Stimulated activated CD4-positive, alpha-beta T cell treated with anti-CD3 and anti-CD28 coated beads, Interleukin-2, amount 100 ng/mL, for 48 hours (primary cell): ENCODE results near the gene ZNF598.
"Not testable (repeated sequence)": the region's sequence is repeated elsewhere in the genome, so short reads cannot be mapped to it uniquely, and the experiment has no call there.

Experiments used
- DNase-seq, 2 donors: peaks; one replicate each; pipeline ENCODE4 v3.0.0-alpha.2; 2020

Gene ZNF598

DNA sequence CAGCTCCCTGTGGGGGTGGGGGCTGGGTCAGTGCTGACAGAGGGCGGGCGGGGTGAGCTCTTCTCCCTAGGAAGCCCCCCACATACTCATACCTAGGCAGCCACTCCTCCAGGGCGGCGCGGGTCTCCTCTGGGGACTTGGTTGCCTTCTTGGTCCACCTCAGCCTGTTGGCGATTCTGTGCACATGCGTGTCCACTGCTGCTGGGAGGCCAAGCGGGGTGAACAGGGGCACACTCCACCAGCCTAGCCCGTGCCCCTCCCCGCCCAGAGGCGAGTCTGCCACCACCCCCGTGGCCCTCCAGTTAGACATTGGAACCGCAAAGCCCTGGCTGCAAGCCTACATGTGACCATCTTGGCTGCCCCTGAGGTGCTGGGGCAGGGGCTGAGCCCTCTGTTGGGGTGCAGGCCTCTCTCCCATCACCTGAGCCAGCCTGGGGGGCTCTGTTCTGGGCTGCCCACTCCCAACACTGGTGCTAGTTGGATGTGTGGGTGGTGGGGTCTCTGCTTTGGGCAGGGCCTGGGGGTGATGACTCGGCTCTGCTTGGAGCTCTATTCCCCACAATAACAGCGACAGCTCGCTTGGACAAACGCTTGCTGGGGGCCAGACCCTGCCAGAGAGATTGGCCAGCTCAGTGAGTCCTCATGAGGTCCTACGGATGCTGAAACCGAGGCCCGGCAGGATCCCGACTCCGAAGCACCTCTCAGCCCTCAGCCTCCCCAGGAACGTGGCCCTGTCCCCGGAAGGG is 30.6 kb upstream of the ZNF598 start:
- no peak for DNase-seq

DNA sequence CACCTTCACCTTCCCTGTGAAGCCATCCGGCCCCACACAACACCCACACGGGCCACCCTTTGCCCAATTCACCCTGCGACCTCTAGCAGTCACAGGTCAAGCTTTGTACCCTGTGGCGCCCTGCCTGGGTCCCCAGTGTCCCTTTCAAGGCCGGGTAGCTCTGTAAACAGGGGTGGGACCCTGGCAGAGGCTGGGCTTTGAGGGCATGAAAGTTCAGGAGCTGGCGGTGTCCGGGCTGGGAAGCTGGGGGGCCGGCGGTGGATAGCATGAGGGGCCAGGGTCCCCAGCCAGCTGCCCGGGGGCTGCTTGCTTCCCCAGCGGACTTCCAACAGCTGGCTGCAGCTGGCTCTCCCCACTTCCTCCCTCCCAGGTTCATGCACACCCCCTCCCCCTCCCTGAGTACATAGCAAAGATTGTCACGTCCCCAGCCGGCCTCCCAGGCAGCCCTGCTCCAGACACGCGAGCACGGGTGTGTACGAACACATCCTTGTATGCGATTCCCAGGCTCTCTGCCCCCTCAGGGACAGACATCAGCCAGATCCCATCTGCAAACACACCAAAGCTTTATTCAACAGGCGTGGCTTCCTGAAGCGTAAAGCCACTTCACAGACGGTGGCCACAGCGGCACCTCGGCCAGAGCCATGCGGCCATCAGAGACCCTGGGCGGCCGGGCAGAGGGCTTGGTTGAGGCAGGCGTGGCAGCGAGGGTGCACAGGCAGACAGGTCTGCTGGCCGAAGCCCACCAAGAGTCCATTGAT is 29.8 kb upstream of the ZNF598 start:
- no peak for DNase-seq

DNA sequence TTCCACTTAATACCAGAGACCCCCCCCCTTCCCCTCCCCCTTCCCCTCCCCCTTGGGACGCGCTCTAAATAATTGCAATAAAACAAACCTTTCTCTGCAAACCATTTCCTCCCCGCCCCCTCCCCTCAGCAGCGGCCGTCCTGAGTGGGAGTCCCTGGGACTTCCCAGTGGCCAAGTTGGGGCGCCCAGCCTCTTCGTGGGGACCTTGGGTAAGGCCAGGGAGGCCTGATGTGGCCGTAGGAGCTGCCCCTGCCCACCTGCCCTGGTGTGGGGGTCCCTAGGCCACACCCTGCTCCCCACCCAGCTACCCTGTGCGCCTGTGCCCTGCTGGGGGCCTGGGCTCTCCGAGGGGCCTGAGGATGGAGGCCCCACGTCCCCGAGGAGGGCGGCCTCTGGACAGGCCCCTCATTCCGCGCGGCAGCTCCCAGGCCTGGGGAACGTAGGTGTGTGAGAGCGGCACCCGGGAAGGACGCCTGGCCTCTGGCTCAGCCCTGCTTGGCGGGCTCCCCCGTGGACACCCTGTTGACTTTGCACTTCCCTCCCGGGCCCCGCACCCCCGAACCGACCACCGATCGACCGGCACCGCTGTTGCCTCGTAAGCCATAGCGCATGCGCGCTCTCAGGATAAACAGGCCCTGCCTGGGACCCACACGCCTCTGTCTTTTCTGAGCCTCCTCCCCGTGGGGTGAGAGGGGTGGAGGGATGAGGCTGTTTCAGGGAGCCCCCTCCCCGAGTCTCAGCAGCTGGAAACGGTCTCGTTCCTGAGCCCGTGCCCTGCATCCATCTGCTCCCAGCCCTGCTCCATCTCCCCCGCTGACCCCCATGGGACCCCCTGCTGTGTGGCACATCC is 29.0 kb upstream of the ZNF598 start:
- DNase-seq: no peak

DNA sequence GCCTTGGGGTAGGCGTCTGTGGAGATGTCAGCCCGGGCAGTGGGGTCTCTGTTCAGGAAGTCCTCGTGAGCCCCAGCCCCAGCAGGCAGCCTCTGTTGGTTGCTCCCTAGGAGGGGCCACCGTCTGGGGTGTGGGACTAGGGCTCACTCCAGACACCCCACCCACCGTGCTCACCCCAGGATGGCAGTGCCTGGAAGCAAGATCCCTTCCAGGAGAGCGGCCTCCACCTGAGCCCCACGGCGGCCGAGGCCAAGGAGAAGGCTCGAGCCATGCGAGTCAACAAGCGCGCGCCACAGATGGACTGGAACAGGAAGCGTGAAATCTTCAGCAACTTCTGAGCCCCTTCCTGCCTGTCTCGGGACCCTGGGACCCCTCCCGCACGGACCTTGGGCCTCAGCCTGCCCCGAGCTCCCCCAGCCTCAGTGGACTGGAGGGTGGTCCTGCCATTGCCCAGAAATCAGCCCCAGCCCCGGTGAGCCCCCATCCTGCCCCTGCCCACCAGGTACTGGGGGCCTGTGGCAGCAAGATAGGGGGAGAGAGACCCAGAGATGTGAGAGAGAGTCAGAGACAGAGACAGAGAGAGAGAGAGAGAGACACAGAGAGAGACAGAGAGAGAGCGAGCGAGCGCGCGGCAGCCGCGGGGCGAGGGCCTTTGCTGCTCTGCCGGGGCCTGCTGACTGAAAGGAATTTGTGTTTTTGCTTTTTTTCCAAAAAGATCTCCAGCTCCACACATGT is 28.2 kb upstream of the ZNF598 start:
- DNase-seq: no peak

DNA sequence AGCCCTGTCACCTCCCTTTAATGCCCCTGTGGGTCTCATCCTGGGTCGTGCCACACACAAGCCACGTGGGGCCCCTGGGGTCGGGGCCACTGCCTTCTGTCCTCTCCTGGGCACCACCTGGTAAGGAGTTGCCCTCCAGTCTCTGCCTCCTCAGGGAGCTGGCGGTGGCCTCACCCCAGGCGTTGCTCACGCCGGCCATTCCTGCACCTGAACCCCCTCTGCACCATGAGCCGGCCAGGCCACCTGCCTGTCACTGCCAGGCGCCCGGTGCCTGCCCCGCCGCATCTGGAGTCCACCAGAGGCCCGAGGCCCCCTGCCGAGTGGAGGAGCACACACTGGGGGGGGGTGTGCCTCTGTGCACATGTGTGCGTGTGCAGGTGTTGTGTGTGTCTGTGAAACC is 27.5 kb upstream of the ZNF598 start:
- no peak for DNase-seq

DNA sequence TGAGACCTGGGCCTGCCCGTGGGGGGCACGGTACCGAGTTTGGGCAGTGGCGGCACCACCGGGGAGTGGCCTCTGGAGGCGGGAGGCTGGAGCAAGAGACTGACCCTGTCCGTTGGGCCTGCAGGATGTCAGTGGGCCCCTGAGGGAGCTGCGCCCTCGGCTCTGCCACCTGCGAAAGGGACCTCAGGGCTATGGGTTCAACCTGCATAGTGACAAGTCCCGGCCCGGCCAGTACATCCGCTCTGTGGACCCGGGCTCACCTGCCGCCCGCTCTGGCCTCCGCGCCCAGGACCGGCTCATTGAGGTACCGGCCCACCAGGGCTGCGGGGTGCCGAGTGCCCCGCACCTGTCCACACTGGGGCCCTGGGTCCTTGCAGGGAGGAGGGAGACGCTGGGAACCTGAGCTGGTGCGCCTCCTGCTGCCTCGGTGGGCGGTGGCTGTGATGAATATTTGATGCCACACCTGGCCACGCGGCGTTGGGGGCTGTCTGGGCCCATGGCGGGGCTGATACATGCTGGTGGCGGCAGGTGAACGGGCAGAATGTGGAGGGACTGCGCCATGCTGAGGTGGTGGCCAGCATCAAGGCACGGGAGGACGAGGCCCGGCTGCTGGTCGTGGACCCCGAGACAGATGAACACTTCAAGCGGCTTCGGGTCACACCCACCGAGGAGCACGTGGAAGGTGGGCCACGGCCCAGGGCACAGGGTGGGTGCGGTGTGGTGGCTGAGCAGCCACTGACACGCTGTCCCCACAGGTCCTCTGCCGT is 26.8 kb upstream of the ZNF598 start:
- no peak for DNase-seq

DNA sequence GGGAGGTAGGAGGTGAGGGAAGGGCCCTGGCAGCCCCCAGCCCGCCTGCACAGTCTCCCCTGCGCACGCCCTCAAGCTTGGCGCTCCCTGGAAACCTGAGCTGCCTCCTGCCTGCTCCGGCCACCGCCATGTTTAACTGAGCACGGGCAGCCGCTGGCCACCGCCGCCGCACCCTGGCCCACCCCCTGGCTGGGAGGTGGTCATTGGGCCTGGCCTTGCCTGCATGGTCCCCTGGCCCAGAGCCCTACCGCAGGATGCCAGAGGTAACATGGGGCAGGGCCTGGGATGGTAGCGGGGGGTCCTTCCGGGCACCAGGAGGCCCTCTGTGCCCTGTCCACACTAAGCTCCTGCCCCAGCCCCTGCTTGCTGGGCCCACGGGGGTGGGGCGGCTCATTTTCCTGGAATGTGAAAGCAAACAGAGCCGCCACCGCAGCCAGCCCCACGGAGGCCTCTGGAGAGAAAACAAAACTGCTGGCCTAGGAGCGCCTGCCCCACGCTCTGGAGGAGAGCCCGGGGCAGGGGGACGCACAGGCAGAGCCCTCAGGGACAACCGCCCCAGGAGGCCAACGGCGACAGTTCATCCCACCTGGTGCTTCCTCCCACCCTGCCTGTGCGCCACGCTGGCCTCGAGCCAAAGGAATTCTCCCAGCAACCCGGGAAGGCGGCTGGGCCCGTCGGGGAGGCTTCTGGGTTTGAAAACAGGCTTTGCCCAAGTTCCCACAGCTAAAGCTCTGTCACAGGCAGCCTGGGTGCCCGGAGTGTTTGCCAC is 26.0 kb upstream of the ZNF598 start:
- no peak for DNase-seq

DNA sequence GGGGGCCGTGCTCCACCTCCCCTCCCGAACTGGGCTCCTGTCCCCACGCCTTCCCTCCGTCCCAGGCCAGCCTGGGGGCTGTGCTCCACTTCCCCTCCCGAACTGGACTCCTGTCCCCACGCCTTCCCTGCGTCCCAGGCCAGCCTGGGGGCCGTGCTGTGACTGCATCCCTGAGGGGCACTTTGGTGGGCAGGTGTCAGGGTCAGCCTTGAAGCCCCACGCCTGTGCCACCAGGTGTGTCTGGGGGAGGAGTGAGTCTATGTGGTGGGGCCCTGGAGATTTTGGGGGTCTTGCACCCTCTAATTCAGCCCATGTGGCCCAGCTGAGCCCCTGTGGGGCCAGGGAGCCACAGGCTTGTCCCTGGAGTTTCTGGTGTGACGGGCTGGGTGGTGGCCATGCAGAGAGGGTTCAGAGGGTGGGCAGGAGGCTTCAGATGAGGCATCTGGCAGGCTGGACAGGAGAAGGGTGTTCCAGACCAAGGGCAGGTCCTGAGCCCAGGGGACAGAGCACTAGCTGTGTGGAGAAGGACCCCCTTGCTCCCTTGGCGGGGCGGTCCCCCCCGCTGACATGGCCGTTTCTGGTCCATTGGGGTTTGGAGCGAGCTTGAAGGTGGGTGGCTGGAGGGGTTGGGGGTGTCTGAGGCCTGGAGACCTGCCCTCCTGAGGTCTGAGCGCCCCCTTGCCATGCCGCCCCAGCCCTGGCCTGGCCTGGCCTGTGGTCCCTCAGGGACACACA is 25.2 kb upstream of the ZNF598 start:
- DNase-seq: no peak

DNA sequence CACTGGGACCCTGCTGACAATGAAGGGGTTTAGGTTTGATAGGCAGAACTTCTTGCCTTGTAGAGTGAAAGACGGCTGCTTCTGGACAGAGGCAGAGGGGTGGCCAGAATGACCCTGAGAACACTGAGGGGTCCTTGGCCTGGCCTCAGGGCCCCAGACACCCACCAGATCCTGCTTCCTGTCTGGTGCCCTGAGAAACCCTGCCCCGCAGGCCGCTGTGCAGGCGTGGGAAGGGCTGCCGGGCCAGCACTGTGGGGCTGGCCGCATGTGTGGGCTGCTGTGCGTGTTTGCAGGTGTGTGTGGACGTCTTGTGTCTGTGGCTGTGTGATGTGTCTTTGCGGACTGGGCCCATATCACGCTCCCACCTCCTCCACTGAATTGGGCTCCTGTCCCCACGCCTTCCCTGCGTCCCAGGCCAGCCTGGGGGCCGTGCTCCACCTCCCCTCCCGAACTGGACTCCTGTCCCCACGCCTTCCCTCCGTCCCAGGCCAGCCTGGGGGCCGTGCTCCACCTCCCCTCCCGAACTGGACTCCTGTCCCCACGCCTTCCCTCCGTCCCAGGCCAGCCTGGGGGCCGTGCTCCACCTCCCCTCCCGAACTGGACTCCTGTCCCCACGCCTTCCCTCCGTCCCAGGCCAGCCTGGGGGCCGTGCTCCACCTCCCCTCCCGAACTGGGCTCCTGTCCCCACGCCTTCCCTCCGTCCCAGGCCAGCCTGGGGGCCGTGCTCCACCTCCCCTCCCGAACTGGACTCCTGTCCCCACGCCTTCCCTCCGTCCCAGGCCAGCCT is 24.5 kb upstream of the ZNF598 start:
- DNase-seq: not testable (repeated sequence)

DNA sequence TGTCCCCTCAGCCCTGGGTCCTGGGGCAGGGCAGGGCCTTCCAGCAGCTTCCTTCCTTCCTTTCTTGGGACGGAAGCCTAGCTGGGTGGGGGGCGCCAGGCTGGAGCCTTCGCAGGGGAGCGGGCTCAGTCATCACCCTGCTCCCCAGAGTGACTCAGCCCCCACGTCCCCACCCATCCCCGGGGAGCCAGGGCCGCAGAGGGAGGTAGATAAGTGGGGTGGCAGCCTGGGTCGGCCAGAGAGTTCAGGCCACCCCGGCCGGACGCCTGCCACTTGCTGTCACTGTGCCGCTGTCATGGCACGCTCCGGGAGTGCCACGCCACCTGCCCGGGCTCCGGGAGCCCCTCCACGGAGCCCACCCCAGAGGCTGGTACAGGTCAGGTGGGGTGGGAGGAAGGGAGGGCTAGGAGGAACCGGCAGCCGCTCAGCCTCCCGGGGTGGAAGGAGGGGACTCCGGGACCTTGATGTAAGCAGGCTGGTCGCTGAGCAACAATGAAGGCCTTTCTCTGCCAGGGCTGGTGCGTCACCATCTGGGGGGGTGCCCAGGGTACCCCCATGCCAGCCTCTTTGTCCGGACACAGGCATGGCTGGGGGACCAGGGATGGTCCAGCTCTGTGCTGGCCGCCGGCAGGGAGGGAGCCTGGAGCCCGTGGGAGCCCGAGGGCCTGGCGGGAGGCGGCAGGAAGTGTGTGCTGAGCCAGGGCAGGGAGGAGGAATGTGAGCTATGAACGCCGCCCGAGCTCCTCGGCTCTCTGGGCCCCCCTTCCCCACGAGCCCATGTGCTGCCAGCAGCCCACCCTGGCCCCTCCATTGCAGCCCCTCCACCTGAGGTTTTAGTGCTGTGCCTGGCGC is 23.7 kb upstream of the ZNF598 start:
- no peak for DNase-seq

DNA sequence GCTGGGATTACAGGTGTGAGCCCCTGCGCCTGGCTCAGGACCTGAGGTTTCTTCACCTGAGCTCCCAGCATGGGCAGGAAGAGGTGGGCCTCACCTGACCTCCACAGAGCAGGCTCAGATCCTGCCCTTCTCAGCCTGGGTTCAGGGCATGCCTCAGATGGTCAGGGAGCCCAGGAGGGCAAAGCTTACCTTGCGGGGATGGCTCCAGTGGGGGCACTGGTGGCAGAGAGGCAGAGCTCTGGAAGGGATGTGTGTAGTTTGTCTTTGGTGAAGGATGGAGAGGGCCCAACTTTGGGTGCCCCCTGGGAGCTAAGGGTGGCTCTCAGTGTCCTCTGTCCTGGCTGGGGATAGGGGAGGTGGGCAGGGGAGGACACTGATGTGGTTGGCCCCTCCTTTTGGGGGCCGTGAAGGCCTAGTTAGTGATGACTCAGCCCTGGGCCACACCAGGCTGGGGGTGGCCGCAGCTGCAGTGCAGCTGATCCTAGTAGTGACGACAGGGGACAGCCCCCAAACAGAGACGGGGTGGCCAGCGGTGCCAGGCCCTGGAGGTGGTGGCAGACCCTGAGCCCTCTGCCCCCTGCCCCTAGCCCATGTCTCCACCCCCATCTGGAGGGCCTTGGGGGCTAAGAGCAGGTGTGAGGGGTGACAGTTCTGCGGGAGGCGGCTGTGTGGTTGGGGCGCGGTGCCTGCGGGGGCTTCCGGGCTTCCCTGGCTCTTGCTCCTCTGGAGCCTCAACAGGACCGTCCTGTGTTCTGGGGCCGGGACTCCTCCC is 22.9 kb upstream of the ZNF598 start:
- no peak for DNase-seq

DNA sequence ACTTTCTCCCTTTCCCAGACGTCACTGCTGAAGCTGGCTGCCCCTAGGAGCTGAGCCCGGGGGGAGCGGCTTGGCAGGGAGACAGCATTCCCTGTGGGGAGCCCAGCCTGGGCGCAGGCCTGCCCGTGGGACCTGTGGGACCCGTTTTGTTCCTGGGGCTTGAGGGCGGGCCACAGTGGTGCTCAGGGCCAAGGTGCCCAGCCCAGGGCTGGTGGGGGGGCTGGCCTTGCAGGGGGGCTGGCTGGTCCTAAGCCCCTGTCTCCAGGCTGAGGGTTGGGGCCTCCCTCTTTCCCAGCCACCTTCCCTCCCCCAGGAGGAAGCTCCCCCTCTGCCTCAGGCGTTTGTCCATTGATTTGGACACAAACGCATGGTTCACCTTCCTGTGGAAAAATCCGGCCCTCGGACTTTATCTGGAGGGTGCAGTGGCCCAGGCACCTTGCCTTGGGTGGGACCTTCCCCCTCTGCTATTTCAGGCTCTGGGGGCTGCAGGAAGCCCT is 21.5 kb upstream of the ZNF598 start:
- no peak for DNase-seq

DNA sequence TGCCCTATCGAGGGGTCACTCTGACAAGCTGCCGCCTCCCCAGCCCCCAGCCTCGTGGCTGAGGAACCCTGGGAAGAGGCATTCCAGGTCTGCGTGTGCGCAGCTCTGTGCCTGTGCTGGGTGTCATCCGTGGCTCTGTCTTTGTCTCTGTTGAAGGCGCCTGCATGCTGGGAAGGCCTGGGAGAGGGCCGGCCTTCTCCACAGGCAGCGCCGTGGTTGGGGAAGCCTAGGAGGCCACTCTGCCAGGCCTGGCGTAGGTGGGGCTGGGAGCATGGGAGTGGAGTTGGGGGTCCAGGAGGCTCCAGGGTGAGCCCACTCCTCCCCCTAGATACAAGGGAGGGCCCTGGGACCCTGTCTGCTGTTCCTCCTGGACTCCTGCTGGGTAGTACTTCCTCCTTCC is 20.4 kb upstream of the ZNF598 start:
- no peak for DNase-seq

DNA sequence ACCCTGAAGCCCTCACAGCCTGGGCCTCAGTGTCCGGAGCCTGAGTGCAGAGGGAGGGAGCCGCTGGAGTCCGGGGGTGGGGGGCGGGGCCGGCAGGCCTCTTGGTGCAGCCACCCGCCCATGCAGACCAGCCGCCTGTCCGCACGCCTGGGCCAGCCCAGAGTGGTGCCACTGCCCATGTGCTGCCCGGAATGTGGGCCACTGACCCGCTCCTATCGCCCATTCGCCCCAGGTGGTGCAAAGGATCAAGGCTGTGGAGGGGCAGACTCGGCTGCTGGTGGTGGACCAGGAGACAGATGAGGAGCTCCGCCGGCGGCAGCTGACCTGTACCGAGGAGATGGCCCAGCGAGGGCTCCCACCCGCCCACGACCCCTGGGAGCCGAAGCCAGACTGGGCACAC is 19.7 kb upstream of the ZNF598 start:
- no peak for DNase-seq

DNA sequence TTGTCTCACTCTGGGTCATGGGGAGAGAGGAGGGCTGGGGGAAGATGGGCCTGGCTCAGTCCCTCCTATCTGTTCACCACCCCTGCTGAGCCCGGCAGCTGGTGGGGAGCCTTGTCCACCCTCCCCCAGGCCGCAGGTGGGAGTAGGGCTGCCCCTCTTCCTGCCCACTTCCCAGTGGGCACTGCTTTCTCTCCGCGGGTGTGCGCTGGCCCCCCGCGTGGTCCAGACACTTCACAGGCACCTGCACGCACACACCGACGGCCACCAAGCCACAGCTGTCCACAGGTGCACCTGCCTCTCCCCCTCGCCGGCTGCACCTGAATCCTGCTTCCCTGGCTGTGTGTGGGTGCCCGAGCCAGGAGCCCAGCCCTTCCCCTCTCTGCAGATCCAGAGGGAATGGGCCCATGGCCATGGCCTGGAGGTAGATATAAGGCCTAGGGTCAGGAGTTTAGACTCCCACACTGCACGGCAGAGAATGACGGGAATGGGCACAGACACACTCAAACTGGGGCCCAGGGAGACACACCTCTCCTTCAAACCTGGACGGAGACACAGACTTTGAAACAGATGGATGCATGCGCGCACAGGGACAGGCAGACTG is 19.1 kb upstream of the ZNF598 start:
- no peak for DNase-seq

DNA sequence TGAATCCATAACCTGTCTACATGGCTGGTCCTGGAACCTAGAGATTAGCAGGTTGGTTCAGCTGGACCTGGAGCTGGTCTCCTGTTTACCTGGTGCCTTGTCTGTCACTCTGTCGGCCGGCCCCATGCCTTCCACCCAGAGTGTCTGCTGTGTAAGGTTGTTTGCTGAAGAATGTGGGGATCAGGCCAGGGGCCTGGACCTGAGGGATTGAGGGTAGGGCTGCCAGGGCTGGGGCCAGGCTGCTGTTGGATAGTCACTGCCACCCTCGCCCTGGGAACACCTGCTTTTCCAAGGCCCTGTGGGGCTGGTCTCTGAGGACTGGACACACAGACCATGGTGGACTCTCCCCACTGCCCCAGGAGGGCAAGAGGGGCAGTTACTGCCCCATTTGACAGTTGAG is 18.5 kb upstream of the ZNF598 start:
- DNase-seq: no peak
